ENCODE results near the gene SALL1.

Gene SALL1

DNA sequence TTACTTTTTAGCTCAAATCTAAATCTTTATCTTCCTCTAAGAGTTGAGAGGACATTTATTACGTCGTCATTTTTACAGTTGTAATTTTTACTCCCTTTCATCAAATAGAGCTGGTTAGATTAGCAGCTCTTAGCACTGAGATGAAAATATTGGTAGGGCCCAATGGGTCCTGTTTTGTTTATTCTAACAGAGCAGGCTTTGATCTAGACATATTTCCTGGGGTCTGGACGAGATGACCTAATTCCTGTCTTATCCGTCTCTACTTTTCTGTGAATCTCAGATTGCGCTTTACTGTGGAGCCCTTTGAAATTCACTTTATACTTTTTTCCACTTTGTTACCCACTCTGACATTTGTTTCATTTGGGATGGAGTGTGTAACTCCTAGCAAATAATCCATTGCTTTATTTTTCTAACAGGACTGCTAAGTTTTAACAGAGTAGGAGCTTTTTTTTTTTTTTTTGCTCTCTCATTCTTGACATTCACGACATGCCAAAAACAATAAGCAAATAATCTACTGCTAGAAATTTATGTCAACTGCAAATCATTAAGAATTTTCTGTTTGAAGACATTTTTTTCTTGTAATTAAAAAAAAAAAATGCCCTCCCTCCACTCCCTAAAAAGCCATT is 18.5 kb downstream of the SALL1 start:
- in situ Hi-C loops (cut with HindIII; ENCODE audit: low sequenced_read_pairs) = no loop called here

DNA sequence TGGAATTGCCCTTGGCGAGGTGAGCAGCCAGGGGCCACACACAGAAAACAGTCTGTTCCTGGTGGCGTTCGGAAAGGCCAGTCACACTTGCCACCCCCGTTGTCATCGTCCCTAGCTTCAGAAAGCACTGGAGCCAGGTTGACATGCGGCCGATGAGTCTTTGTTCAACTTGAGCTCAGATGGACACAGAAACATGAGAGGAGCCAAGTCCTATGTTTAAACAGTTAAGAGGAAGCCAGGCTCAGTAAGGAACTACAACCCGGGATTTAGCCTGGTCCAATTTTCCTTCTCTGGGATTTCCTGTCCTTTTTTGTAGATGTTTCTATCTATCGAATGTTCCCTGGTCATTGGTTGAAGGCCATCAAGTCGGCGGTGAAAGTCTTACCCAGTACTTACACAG is 19.5 kb downstream of the SALL1 start:
- TF ChIP-seq, protein P1, sequence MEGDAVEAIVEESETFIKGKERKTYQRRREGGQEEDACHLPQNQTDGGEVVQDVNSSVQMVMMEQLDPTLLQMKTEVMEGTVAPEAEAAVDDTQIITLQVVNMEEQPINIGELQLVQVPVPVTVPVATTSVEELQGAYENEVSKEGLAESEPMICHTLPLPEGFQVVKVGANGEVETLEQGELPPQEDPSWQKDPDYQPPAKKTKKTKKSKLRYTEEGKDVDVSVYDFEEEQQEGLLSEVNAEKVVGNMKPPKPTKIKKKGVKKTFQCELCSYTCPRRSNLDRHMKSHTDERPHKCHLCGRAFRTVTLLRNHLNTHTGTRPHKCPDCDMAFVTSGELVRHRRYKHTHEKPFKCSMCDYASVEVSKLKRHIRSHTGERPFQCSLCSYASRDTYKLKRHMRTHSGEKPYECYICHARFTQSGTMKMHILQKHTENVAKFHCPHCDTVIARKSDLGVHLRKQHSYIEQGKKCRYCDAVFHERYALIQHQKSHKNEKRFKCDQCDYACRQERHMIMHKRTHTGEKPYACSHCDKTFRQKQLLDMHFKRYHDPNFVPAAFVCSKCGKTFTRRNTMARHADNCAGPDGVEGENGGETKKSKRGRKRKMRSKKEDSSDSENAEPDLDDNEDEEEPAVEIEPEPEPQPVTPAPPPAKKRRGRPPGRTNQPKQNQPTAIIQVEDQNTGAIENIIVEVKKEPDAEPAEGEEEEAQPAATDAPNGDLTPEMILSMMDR (IDR thresholded peaks at IDR 0.05; ENCODE audit: low read depth, low read length, missing control alignments) = no peak
- in situ Hi-C loops (cut with HindIII; ENCODE audit: low sequenced_read_pairs) = no loop called here
- H3K4me3 ChIP-seq (ENCODE audit: low read depth, low read length) = no peak overlapping the region
- no peak for DNase-seq (ENCODE audit: low read depth)

More for the DNA sequence above, 18.5 kb downstream of the SALL1 start:
- TF ChIP-seq, protein P1 (IDR thresholded peaks at IDR 0.05; ENCODE audit: low read depth, low read length, missing control alignments) = no peak
- DNase-seq (ENCODE audit: low read depth) = no peak
- no peak overlapping the region for H3K4me3 ChIP-seq (ENCODE audit: low read depth, low read length)

DNA sequence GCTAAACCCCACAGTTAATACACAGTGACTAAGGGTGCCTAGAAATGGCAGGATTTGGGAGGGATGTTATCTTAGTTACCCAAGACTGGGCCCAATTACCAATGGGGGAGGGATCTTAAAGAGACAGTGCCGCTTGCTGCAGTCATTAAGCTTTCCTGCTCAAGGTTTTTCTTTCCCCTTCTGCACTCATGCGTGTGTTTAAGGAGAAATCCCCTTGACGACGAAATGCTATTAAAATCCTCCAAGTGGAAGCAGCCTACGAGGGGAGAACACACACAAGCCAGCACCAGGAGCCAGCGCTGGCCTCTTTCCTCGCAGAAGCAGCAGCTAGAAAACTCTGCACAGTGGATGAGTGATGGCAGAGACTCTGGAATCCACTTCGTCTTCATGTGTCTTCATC is 22.0 kb downstream of the SALL1 start:
- TF ChIP-seq, protein P1 (IDR thresholded peaks at IDR 0.05; ENCODE audit: low read depth, low read length, missing control alignments) = no peak
- no peak for DNase-seq (ENCODE audit: low read depth)
- no peak overlapping the region for H3K4me3 ChIP-seq (ENCODE audit: low read depth, low read length)
- in situ Hi-C loops (cut with HindIII; ENCODE audit: low sequenced_read_pairs) = no loop called here

DNA sequence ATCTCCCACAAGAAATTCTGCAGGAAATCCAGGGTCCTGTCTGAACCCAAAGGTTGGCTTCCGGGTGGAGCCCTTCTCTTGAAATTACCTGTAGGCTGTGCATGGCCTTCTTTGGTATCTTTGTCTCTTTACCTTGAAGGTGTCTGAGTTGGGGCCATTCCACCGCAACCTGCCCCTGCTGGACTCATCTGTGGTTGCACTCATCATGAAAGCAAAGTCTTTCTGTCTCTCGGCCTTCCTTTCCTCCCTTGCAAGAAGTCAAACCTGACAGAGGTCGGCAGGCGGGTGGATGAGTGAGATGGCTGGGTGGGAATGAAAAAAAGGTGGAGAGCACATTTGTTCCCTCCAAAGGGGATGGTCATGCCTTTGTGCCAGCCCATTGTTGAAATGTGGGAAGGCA is 25.1 kb downstream of the SALL1 start:
- H3K4me3 ChIP-seq (ENCODE audit: low read depth, low read length) = no peak overlapping the region
- in situ Hi-C loops (cut with HindIII; ENCODE audit: low sequenced_read_pairs) = no loop called here
- TF ChIP-seq, protein P1 (IDR thresholded peaks at IDR 0.05; ENCODE audit: low read depth, low read length, missing control alignments) = no peak
- no peak for DNase-seq (ENCODE audit: low read depth)

DNA sequence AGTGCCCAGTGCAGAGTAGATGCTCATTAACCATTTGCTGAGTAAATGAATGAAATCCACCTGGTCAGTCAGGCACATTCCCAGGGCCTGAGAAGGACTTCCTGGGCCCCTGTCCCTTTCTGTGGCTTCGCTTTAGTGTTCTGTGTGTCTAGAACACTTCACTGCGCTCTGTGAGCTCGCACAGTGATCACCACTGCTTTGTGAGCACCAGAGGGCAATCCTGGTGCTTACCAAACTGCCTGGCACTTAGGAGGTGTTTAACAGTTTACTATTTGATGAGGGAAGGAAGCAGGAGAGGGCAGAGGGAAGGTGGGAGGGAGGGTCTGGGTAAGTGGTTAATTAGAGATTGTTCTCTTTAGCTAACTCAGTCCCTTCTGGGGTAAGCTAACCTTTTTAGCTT is 26.2 kb downstream of the SALL1 start:
- in situ Hi-C loops (cut with HindIII; ENCODE audit: low sequenced_read_pairs) = no loop called here
- no peak overlapping the region for H3K4me3 ChIP-seq (ENCODE audit: low read depth, low read length)
- TF ChIP-seq, protein P1 (IDR thresholded peaks at IDR 0.05; ENCODE audit: low read depth, low read length, missing control alignments) = no peak
- no peak for DNase-seq (ENCODE audit: low read depth)

DNA sequence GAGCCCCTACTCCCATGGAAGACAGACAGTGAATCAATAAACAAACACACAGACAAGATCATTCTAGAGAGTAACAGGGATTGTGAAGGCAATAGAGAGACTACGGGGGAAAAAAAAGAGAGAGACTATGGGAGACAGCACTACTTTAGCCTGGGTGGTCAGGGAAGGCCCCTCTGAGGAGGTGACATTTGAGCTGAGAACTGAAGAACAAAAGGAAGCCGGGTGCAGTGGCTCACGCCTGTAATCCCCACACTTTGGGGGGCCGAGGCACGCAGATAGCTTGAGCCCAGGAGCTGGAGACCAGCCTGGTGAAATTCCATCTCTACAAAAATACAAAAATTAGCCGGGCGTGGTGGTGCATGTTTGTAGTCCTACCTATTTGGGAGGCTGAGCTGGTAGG is 29.2 kb downstream of the SALL1 start:
- in situ Hi-C loops (cut with HindIII; ENCODE audit: low sequenced_read_pairs) = no loop called here

More for the DNA sequence above, 29.2 kb downstream of the SALL1 start:
- no peak for DNase-seq (ENCODE audit: low read depth)
- TF ChIP-seq, protein P1 (IDR thresholded peaks at IDR 0.05; ENCODE audit: low read depth, low read length, missing control alignments) = no peak
- no peak overlapping the region for H3K4me3 ChIP-seq (ENCODE audit: low read depth, low read length)

Data from astrocyte of the cerebellum (primary cell).